ENCODE data around the gene TTBK2.
A peak's percentile ranks its signal among the peaks of the same experiment; 100 is the strongest.

TTBK2 gene

GRCh38 chr15:42724276-42724675 is 196.3 kb downstream of the TTBK2 start:
- DNase-seq, result no peak

GRCh38 chr15:42723068-42723467 is 197.5 kb downstream of the TTBK2 start:
- no peak for DNase-seq

- no peak for DNase-seq
These were observed 198.7 kb downstream of the TTBK2 start for GRCh38 chr15:42721916-42722315.

GRCh38 chr15:42721016-42721415 is 199.6 kb downstream of the TTBK2 start:
- no peak for DNase-seq

GRCh38 chr15:42720071-42720470 is 200.5 kb downstream of the TTBK2 start:
- no peak for DNase-seq

GRCh38 chr15:42719043-42719442 is 201.5 kb downstream of the TTBK2 start:
- no peak for DNase-seq

GRCh38 chr15:42716626-42717025 is 204.0 kb downstream of the TTBK2 start:
- no peak for DNase-seq

GRCh38 chr15:42716125-42716524 is 204.5 kb downstream of the TTBK2 start:
- no peak for DNase-seq

- no peak for DNase-seq
These were observed 208.0 kb downstream of the TTBK2 start for GRCh38 chr15:42712584-42712983.

GRCh38 chr15:42711746-42712145 is 208.8 kb downstream of the TTBK2 start:
- no peak for DNase-seq

GRCh38 chr15:42710662-42711061 is 209.9 kb downstream of the TTBK2 start:
- no peak for DNase-seq

GRCh38 chr15:42707873-42708544 is 212.6 kb downstream of the TTBK2 start:
- no peak for DNase-seq

GRCh38 chr15:42707068-42707467 is 213.5 kb downstream of the TTBK2 start:
- DNase-seq, result no peak

GRCh38 chr15:42705336-42705735 is 215.2 kb downstream of the TTBK2 start:
- no peak for DNase-seq

- peak; percentile 68 for DNase-seq
These were observed 216.1 kb downstream of the TTBK2 start for GRCh38 chr15:42704492-42704926.

- DNase-seq, result no peak
These were observed 224.0 kb downstream of the TTBK2 start for GRCh38 chr15:42696626-42697025.

- DNase-seq, result no peak
These were observed 225.0 kb downstream of the TTBK2 start for GRCh38 chr15:42695527-42696071.

- no peak for DNase-seq
These were observed 226.2 kb downstream of the TTBK2 start for GRCh38 chr15:42694398-42694797.

- DNase-seq, result no peak
These were observed 226.6 kb downstream of the TTBK2 start for GRCh38 chr15:42693942-42694341.

- no peak for DNase-seq
These were observed 227.1 kb downstream of the TTBK2 start for GRCh38 chr15:42693496-42693895.

- no peak for DNase-seq
These were observed 227.6 kb downstream of the TTBK2 start for GRCh38 chr15:42692997-42693396.

- DNase-seq, result no peak
These were observed 228.0 kb downstream of the TTBK2 start for GRCh38 chr15:42692536-42692935.

- no peak for DNase-seq
These were observed 228.8 kb downstream of the TTBK2 start for GRCh38 chr15:42691770-42692169.

- no peak for DNase-seq
These were observed 229.3 kb downstream of the TTBK2 start for GRCh38 chr15:42691308-42691707.
